ENCODE data around the gene VAPB.

The VAPB gene

DNA sequence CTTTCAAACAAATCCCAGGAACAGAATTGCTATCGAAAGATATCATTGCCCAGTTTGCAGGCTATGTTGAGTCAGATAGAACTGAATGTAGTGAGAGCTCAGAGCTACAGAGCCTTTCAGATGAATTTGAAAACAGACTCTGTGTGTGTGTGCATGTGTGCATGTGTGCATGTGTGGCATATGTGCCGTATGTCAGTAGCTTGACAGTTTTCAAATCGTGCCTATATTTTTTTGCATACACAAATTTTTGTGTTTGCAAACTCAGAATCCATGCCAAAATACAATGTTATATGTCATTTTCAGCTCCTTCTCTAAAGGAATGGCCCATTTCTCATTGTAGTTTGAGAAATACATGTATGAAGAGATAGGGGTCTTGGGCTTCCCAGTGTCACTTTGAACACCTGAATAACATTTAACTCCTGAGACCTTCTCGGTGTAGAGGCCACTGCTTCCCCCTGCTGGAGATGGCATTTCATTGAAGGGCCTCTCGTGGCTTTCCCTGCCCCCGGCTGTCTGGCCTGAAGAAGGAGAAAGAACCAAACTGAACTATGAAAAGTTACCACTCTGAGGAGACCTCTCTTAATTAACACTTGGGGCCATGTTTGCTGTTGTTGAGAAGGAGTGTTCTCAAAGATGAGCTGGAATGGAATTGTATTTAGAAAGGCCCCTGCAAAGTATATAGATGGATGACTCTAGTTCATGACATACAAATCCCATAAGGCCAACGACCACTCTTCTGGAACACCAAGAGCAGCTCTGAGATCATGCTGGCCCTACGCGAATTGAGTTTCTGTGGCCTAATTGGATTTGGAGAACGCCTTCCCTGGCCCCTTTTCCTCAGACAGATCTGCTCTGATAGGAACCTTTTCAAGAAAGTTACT is 58.7 kb downstream of the VAPB start:
- TF ChIP-seq ZFX (IDR thresholded peaks at IDR 0.05), result no peak
- TF ChIP-seq, protein P1, sequence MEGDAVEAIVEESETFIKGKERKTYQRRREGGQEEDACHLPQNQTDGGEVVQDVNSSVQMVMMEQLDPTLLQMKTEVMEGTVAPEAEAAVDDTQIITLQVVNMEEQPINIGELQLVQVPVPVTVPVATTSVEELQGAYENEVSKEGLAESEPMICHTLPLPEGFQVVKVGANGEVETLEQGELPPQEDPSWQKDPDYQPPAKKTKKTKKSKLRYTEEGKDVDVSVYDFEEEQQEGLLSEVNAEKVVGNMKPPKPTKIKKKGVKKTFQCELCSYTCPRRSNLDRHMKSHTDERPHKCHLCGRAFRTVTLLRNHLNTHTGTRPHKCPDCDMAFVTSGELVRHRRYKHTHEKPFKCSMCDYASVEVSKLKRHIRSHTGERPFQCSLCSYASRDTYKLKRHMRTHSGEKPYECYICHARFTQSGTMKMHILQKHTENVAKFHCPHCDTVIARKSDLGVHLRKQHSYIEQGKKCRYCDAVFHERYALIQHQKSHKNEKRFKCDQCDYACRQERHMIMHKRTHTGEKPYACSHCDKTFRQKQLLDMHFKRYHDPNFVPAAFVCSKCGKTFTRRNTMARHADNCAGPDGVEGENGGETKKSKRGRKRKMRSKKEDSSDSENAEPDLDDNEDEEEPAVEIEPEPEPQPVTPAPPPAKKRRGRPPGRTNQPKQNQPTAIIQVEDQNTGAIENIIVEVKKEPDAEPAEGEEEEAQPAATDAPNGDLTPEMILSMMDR (conservative IDR thresholded peaks at IDR 0.05), result peak; percentile 83
- H3K27ac ChIP-seq, result no peak overlapping the region

DNA sequence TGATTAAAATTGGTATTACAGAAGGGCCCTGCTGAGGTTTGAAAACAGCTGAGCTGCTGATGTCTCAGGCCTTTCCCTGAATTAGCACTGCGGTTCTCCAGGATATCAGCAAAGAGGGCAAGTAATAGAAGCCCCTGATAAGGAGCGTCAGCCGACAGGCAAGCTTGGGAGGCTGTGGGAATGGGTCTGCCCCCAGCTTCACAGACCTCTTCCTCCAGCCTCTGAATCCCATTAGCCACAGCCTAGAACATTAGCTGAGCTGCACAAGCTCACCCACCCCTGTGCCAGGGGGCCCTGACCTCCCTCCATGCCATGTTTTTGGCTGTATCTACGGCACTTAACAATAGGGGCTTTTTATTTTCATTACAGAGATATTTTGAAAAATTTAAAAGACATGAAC is 59.9 kb downstream of the VAPB start:
- no peak overlapping the region for H3K27ac ChIP-seq
- TF ChIP-seq ZFX (IDR thresholded peaks at IDR 0.05), result no peak
- TF ChIP-seq, protein P1 (conservative IDR thresholded peaks at IDR 0.05), result no peak

DNA sequence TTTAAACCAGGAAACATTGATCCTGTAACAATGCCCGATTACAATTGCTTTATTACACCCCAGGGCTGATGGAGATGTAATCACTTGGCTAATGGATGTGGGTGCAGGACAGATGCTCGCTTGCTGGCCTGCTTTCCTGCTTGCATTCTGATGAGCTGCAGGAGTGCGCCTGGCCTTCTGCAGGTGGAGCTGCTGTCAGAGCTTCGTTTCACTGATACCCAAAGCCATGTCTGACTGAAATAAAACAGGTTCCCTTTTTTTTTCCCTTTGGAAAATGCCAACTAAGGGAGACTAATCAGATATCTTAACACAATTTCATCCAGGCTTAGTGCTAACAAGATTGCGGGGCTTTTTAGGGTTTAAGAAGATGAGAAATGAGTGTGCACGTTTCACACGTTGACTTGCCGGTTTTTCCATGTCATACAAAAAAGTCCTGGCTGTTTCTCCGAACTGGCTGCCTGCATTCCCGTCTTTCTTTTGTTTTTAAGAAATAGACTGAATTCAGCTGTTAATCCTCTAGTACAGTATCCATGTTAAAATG is 60.7 kb downstream of the VAPB start:
- H3K27ac ChIP-seq, result no peak overlapping the region
- TF ChIP-seq, protein P1 (conservative IDR thresholded peaks at IDR 0.05), result no peak
- TF ChIP-seq ZFX (IDR thresholded peaks at IDR 0.05), result no peak

DNA sequence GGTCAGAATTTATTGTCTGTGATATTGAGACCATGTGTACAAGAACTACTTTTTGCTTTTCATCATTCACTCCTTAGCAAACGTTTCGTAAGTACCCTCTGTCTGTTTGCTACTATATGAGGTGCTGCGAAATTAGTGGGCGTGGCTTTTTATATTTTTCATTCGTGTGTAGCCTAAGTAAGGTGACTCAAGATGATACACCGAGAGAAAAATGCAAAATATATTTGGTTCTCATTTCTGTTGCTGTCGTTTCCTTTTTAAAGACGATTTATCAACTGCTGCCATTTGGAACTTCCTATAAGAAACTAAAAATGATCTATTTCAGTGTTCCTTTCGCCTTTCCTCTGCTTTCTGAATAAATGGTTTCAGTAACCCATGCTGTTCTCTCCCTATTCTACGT is 61.2 kb downstream of the VAPB start:
- H3K27ac ChIP-seq, result no peak overlapping the region
- TF ChIP-seq, protein P1 (conservative IDR thresholded peaks at IDR 0.05), result no peak
- TF ChIP-seq ZFX (IDR thresholded peaks at IDR 0.05), result no peak

DNA sequence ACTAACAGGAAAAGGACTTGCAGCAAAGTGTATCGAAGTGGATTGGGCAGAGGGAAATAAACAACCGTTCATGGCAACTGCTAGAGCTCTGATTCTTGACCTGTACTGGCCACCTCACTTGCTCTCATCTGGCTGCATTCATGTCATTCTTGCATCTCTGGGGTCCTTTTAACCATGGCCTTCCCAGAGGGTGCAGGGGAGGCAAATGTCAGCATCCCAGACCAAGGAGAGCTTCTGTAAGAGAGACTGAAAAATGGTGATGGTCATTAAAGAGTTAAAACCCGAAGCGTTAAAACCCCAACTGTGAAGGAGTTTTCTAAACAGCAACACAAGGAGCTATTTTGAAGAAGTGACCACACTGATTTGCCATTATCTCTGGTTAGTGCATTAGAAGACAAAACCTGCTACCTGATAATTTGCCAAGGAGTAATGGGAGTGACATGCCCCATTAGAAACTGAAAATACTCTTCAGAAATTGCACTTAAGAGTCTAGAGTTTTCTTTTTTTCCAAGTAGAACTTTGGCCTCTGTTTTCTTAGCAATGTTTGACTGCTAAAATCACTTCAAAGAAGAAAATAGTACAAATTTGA is 63.7 kb downstream of the VAPB start:
- H3K27ac ChIP-seq, result no peak overlapping the region
- TF ChIP-seq ZFX (IDR thresholded peaks at IDR 0.05), result no peak
- TF ChIP-seq, protein P1 (conservative IDR thresholded peaks at IDR 0.05), result no peak

DNA sequence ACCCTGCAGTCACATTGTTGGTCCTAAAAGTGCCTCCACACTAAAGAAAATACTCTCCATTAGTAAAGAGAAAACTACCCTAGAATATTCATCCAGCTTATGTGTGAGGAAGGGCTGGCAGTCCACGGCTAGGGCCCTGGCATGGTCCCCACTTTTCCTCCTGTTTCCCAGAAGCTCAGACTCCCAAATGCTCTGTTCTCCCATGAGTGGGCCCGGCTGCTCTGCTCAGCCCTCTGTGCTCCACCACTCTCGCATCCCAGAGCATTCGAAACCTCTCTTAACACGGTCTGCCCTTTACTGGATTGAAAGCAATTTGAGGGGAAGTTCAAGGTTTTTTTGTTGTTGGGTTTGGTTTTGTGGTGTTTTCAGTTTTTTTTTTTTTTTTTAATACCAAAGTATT is 64.4 kb downstream of the VAPB start:
- TF ChIP-seq, protein P1 (conservative IDR thresholded peaks at IDR 0.05), result no peak
- TF ChIP-seq ZFX (IDR thresholded peaks at IDR 0.05), result no peak
- no peak overlapping the region for H3K27ac ChIP-seq

DNA sequence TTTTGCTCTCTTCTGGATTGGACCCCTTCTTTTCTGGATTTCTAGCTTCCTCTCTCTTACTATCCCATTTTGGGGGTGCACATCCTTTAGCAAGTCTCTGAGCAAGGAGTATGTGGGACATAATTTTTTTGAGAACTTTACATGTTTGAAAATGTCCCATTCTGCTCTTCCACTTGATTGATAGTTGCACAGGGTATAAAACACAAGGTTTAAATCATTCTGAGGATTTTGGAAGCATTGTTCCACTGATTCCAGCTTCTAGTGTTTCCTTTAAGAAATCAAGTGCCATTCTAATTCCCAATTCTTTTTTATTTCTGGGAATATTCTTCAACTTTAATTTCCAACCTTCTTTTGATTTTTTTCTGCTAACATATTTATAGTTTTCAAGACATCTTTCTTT is 65.4 kb downstream of the VAPB start:
- TF ChIP-seq ZFX (IDR thresholded peaks at IDR 0.05), result no peak
- TF ChIP-seq, protein P1 (conservative IDR thresholded peaks at IDR 0.05), result no peak

More for the DNA sequence above, 65.4 kb downstream of the VAPB start:
- no peak overlapping the region for H3K27ac ChIP-seq

Measured in C4-2B (cell line).